ENCODE data around the gene PLEKHH1. TPM values are rescaled to one million over a fixed set of nuclear protein-coding genes. Genes with fewer than 3 reads are reported as not detected.
A peak's percentile ranks its signal among the peaks of the same experiment; 100 is the strongest.

The PLEKHH1 gene
- total RNA-seq, 4 donors from 2014 or later, result 10.5 to 23.1 (median 17.2) TPM

GRCh38 chr14:67527756-67528155, 5.3 kb upstream of the PLEKHH1 start:
- WGBS, 2 donors, result 89 to 92% methylated on average over 5 of the region's 5 CpGs
- DNase-seq (ENCODE audit: low spot score in 2 of 2), result peak in 1 of 2 donors; percentile 70
- H3K4me3 ChIP-seq (ENCODE audit: low read depth, poor library complexity, severe bottlenecking), result no peak overlapping the region

GRCh38 chr14:67528276-67528675, 4.8 kb upstream of the PLEKHH1 start:
- intact Hi-C loops (cut with DNase I; ENCODE audit: low total_unique reads), result loop anchor here (5.0 kb wide), 1 partner anchor 44 kb away; no protein-coding TSS in a partner anchor
- DNase-seq (ENCODE audit: low spot score in 2 of 2), result peak in 1 of 2 donors; percentile 43
- WGBS, 2 donors, result 100% methylated on average over 1 of the region's 1 CpG
- TF ChIP-seq CTCF (IDR thresholded peaks at IDR 0.05) (no peak), POLR2A (IDR thresholded peaks at IDR 0.05) (no peak)
- H3K4me3 ChIP-seq (ENCODE audit: low read depth, poor library complexity, severe bottlenecking), result no peak overlapping the region

More at GRCh38 chr14:67527756-67528155, 5.3 kb upstream of the PLEKHH1 start:
- no peak for TF ChIP-seq CTCF (IDR thresholded peaks at IDR 0.05)
- intact Hi-C loops (cut with DNase I; ENCODE audit: low total_unique reads), result loop anchor here (5.0 kb wide), 1 partner anchor 45 kb away; no protein-coding TSS in a partner anchor

DNA sequence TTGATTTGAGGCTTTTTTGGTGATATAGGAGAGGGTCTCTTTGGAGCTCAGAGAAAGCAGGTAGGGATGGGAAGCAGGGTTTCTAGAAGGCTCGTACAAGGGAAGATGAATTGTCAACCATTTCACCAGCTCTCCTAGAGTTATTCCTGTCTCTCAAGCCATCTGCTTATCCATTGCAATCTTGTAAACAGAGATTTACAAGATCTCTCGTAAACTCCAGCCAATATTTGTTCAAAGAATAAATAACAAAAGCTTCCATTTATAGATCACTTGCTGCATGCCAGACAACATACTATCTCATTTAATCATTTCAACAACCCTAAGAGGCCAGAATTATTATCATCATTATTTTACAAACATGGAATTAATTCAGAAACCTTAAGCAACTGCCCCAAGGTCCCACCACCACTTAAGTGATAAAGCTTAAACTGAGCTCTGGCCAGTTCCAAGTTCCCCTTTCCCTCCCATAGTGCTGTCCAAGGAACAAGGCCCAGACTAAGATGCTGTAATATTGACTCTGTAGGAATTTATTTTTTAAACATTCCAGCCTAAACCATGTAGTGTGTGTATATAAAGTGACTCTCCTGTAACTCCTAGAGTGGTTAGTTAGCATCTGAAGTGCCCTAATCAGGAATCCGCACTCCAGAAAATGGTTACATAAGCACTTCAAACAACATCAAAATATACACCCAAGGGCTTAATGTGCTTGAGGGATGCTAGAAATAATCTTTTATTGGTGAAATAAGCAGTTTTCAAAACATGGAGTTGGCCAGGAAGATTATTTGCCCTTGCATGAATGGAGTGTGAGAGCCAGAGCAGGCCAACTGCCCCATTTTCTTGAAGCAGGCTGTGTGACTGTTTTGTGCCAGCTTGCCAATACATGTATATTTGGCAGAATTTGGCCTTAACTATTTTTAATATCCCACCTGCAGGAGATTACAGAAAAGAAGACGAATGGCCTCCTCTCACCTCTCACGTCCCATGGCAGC, 2.8 kb upstream of the PLEKHH1 start:
- no peak for DNase-seq (ENCODE audit: low spot score in 2 of 2)
- no peak overlapping the region for H3K4me3 ChIP-seq (ENCODE audit: low read depth, poor library complexity, severe bottlenecking)
- intact Hi-C loops (cut with DNase I; ENCODE audit: low total_unique reads), result loop anchor here (5.0 kb wide), 1 partner anchor 42 kb away; no protein-coding TSS in a partner anchor
- TF ChIP-seq CTCF (IDR thresholded peaks at IDR 0.05) (no peak), POLR2A (IDR thresholded peaks at IDR 0.05) (no peak)
- 74 to 77% methylated on average over 5 of the region's 5 CpGs for WGBS, 2 donors

DNA sequence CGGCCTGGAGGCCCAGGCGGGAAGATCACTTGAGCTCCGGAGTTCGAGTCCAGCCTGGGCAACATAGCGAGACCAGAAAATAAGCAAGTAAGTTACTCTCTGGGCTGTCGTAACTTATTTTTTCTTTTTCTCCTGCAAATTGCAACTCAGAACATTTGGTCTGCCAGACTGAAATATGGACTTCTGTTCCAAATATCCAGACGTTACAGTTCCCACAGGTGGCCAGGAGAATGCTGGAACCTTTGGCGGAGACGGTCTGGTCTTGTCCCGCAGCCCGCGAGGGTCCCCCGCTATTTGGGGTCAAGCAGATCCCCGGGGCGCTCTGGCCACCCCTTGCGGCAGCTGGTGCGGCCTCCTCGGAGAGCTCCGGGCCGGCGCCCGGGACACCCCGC, 488 bp upstream of the PLEKHH1 start:
- WGBS, 2 donors, result 14 to 19% methylated on average over 18 to 23 of the region's 23 CpGs
- TF ChIP-seq CTCF (IDR thresholded peaks at IDR 0.05) (no peak), POLR2A (IDR thresholded peaks at IDR 0.05) (no peak)
- intact Hi-C loops (cut with DNase I; ENCODE audit: low total_unique reads), result no loop called here
- no peak for DNase-seq (ENCODE audit: low spot score in 2 of 2)
- H3K4me3 ChIP-seq (ENCODE audit: low read depth, poor library complexity, severe bottlenecking), result peak overlapping the region; percentile 44

- no peak for TF ChIP-seq CTCF (IDR thresholded peaks at IDR 0.05)
- TF ChIP-seq POLR2A (IDR thresholded peaks at IDR 0.05), result no peak
- no peak for DNase-seq (ENCODE audit: low spot score in 2 of 2)
- intact Hi-C loops (cut with DNase I; ENCODE audit: low total_unique reads), result no loop called here
- 43 to 45% methylated on average over 6 of the region's 6 CpGs for WGBS, 2 donors
- H3K4me3 ChIP-seq (ENCODE audit: low read depth, poor library complexity, severe bottlenecking), result peak overlapping the region; percentile 44
Observed at GRCh38 chr14:67533754-67534085, 630 bp downstream of the PLEKHH1 start.
